RWPE2 (cell line): Measurements from ENCODE around the gene SLC28A1.

Source experiments
- ATAC-seq: fragments of 200-7000 bp; cut with Tn5 transposase; 3 replicates; pipeline ENCODE4 v1.9.1; 2021; ENCODE audit warnings: low read depth
- DNase-seq: peaks from one replicate; pipeline ENCODE4 v3.0.0-alpha.2; 2020; ENCODE audit warnings: low spot score
- H3K27ac ChIP-seq: fragments of 450-650 bp; 2 replicates; pipeline ENCODE4 v1.5.1; 2017; ENCODE audit warnings: mild to moderate bottlenecking; ENCODE audit not compliant: poor library complexity, severe bottlenecking
- H3K27me3 ChIP-seq: fragments of 250-450 bp; sonication (Bioruptor Pico); 2 replicates; pipeline ENCODE4 v1.5.1; 2021; ENCODE audit warnings: mild to moderate bottlenecking, moderate library complexity; ENCODE audit not compliant: insufficient read depth, poor library complexity, severe bottlenecking
- H3K36me3 ChIP-seq: fragments of 250-450 bp; sonication (Bioruptor Pico); 2 replicates; pipeline ENCODE4 v1.5.1; 2020; ENCODE audit warnings: low read depth, mild to moderate bottlenecking, moderate library complexity
- H3K4me1 ChIP-seq: fragments of 250-450 bp; sonication (Bioruptor Pico); 2 replicates; pipeline ENCODE4 v1.5.1; 2021; ENCODE audit warnings: mild to moderate bottlenecking, moderate library complexity; ENCODE audit not compliant: insufficient read depth, poor library complexity, severe bottlenecking
- H3K4me3 ChIP-seq: fragments of 250-450 bp; sonication (Bioruptor Pico); 2 replicates; pipeline ENCODE4 v1.5.1; 2021; ENCODE audit warnings: mild to moderate bottlenecking, moderate library complexity; ENCODE audit not compliant: severe bottlenecking
- H3K9me3 ChIP-seq: fragments of 250-450 bp; sonication (Bioruptor Pico); 2 replicates; pipeline ENCODE4 v1.5.1; 2021; ENCODE audit warnings: mild to moderate bottlenecking, moderate library complexity; ENCODE audit not compliant: severe bottlenecking
- CTCF ChIP-seq: fragments of 450-650 bp; IDR thresholded peaks from one replicate; pipeline ENCODE4 v1.5.1; 2017; ENCODE audit warnings: mild to moderate bottlenecking, moderate library complexity; ENCODE audit not compliant: poor library complexity, severe bottlenecking

SLC28A1 gene

GRCh38 chr15:84883466-84883865 is 996 bp upstream of the SLC28A1 start:
- ATAC-seq = no peak
- no peak overlapping the region for H3K4me3 ChIP-seq

GRCh38 chr15:84885801-84886200 is 1.3 kb downstream of the SLC28A1 start:
- Histone ChIP-seq H3K4me1 (no peaks in the 10 kb centered on the region), H3K36me3 (no peaks in the 10 kb centered on the region), H3K27me3 (no peaks in the 10 kb centered on the region), H3K9me3 (no peaks in the 10 kb centered on the region), H3K4me3 (no peak overlapping the region), H3K27ac (no peak overlapping the region)
- ATAC-seq = no peak
- no peak for TF ChIP-seq CTCF
- DNase-seq = no peak

More at GRCh38 chr15:84883466-84883865, 996 bp upstream of the SLC28A1 start:
- no peaks in the 10 kb centered on the region for H3K4me1 ChIP-seq
- no peaks in the 10 kb centered on the region for H3K36me3 ChIP-seq
- no peak overlapping the region for H3K27ac ChIP-seq
- no peak for TF ChIP-seq CTCF
- no peaks in the 10 kb centered on the region for H3K9me3 ChIP-seq
- H3K27me3 ChIP-seq = no peaks in the 10 kb centered on the region
- no peak for DNase-seq

GRCh38 chr15:84886211-84886983 is 1.9 kb downstream of the SLC28A1 start:
- no peak overlapping the region for H3K27ac ChIP-seq
- no peak for DNase-seq
- H3K4me3 ChIP-seq = no peak overlapping the region
- no peaks in the 10 kb centered on the region for H3K36me3 ChIP-seq
- H3K9me3 ChIP-seq = no peaks in the 10 kb centered on the region
- no peaks in the 10 kb centered on the region for H3K4me1 ChIP-seq
- ATAC-seq = no peak
- H3K27me3 ChIP-seq = no peaks in the 10 kb centered on the region
- TF ChIP-seq CTCF = no peak

- DNase-seq (no peak), ATAC-seq (no peak)
- TF ChIP-seq CTCF = no peak
- no peak overlapping the region for H3K27ac ChIP-seq
- H3K4me1 ChIP-seq = no peaks in the 10 kb centered on the region
- H3K27me3 ChIP-seq = no peaks in the 10 kb centered on the region
- H3K9me3 ChIP-seq = no peaks in the 10 kb centered on the region
- no peaks in the 10 kb centered on the region for H3K36me3 ChIP-seq
- no peak overlapping the region for H3K4me3 ChIP-seq
Measured at GRCh38 chr15:84886984-84887299, 2.5 kb downstream of the SLC28A1 start.

- ATAC-seq (no peak), DNase-seq (no peak)
- TF ChIP-seq CTCF = no peak
- H3K9me3 ChIP-seq = no peaks in the 10 kb centered on the region
- H3K27ac ChIP-seq = no peak overlapping the region
- H3K27me3 ChIP-seq = no peaks in the 10 kb centered on the region
- no peaks in the 10 kb centered on the region for H3K36me3 ChIP-seq
- H3K4me1 ChIP-seq = no peaks in the 10 kb centered on the region
- no peak overlapping the region for H3K4me3 ChIP-seq
Measured at GRCh38 chr15:84887938-84888337, 3.5 kb downstream of the SLC28A1 start.
